ENCODE results near the gene JMJD7.

JMJD7 gene

GRCh38 chr15:41806291-41807181 is 21.4 kb upstream of the JMJD7 start:
- H3K4me3 ChIP-seq (ENCODE audit: low read length), result no peak overlapping the region
- no peaks in the 10 kb centered on the region for H4K20me1 ChIP-seq (ENCODE audit: control insufficient read depth, insufficient read depth, low read depth, low read length)
- H3K27ac ChIP-seq (ENCODE audit: low read depth, low read length), result no peak overlapping the region
- no peaks in the 10 kb centered on the region for H3K36me3 ChIP-seq (ENCODE audit: control insufficient read depth, low read length)
- TF ChIP-seq EZH2phosphoT487 (IDR thresholded peaks at IDR 0.05; ENCODE audit: borderline replicate concordance, low read length) (no peak), CTCF (IDR thresholded peaks at IDR 0.05; ENCODE audit: low read depth, low read length, poor library complexity, severe bottlenecking) (no peak)
- no peaks in the 10 kb centered on the region for H3K9me3 ChIP-seq (ENCODE audit: control insufficient read depth, insufficient read depth, low read length)
- H3K9me2 ChIP-seq (replicated peaks; ENCODE audit: control insufficient read depth, low read length), result no peaks in the 10 kb centered on the region
- H3K27me3 ChIP-seq (ENCODE audit: control insufficient read depth, low read length), result no peaks in the 10 kb centered on the region
- no peaks in the 10 kb centered on the region for H3K79me2 ChIP-seq (ENCODE audit: control insufficient read depth, low read length)
- H3K4me1 ChIP-seq (ENCODE audit: control insufficient read depth, low read length), result peaks cover 14% of the 10 kb centered on the region
- no peaks in the 10 kb centered on the region for H3F3A ChIP-seq (ENCODE audit: control insufficient read depth, insufficient read depth)
- no peak overlapping the region for H3K4me2 ChIP-seq (ENCODE audit: low read length)

- Histone ChIP-seq H3K9me3 (ENCODE audit: control insufficient read depth, insufficient read depth, low read length) (no peaks in the 10 kb centered on the region), H3K79me2 (ENCODE audit: control insufficient read depth, low read length) (no peaks in the 10 kb centered on the region), H3K4me1 (ENCODE audit: control insufficient read depth, low read length) (peaks cover 14% of the 10 kb centered on the region), H3K27ac (ENCODE audit: low read depth, low read length) (no peak overlapping the region), H3K9me2 (replicated peaks; ENCODE audit: control insufficient read depth, low read length) (no peaks in the 10 kb centered on the region), H4K20me1 (ENCODE audit: control insufficient read depth, insufficient read depth, low read depth, low read length) (no peaks in the 10 kb centered on the region), H3K4me2 (ENCODE audit: low read length) (no peak overlapping the region), H3K36me3 (ENCODE audit: control insufficient read depth, low read length) (no peaks in the 10 kb centered on the region), H3F3A (ENCODE audit: control insufficient read depth, insufficient read depth) (no peaks in the 10 kb centered on the region), H3K4me3 (ENCODE audit: low read length) (no peak overlapping the region), H3K27me3 (ENCODE audit: control insufficient read depth, low read length) (no peaks in the 10 kb centered on the region)
- TF ChIP-seq CTCF (IDR thresholded peaks at IDR 0.05; ENCODE audit: low read depth, low read length, poor library complexity, severe bottlenecking) (no peak), EZH2phosphoT487 (IDR thresholded peaks at IDR 0.05; ENCODE audit: borderline replicate concordance, low read length) (no peak)
Measured at GRCh38 chr15:41809121-41809520, 18.8 kb upstream of the JMJD7 start.

GRCh38 chr15:41809526-41810220 is 18.2 kb upstream of the JMJD7 start:
- H3F3A ChIP-seq (ENCODE audit: control insufficient read depth, insufficient read depth), result no peaks in the 10 kb centered on the region
- H4K20me1 ChIP-seq (ENCODE audit: control insufficient read depth, insufficient read depth, low read depth, low read length), result no peaks in the 10 kb centered on the region
- no peaks in the 10 kb centered on the region for H3K27me3 ChIP-seq (ENCODE audit: control insufficient read depth, low read length)
- no peaks in the 10 kb centered on the region for H3K9me2 ChIP-seq (replicated peaks; ENCODE audit: control insufficient read depth, low read length)
- H3K9me3 ChIP-seq (ENCODE audit: control insufficient read depth, insufficient read depth, low read length), result no peaks in the 10 kb centered on the region
- H3K36me3 ChIP-seq (ENCODE audit: control insufficient read depth, low read length), result no peaks in the 10 kb centered on the region
- H3K4me2 ChIP-seq (ENCODE audit: low read length), result no peak overlapping the region
- H3K27ac ChIP-seq (ENCODE audit: low read depth, low read length), result no peak overlapping the region
- peaks cover 14% of the 10 kb centered on the region for H3K4me1 ChIP-seq (ENCODE audit: control insufficient read depth, low read length)
- TF ChIP-seq EZH2phosphoT487 (IDR thresholded peaks at IDR 0.05; ENCODE audit: borderline replicate concordance, low read length), result no peak
- TF ChIP-seq CTCF (IDR thresholded peaks at IDR 0.05; ENCODE audit: low read depth, low read length, poor library complexity, severe bottlenecking), result no peak
- no peaks in the 10 kb centered on the region for H3K79me2 ChIP-seq (ENCODE audit: control insufficient read depth, low read length)
- no peak overlapping the region for H3K4me3 ChIP-seq (ENCODE audit: low read length)

All from DOHH2 (cell line).